Activated CD4-positive, alpha-beta T cell treated with anti-CD3 and anti-CD28 coated beads, Interleukin-2, amount 50 U/mL, for 1 hour (primary cell): ENCODE measurements around the gene CD163.
"Not testable (repeated sequence)": the region's sequence is repeated elsewhere in the genome, so short reads cannot be mapped to it uniquely, and the experiment has no call there.

Experiments used
- DNase-seq: peaks from one replicate; pipeline ENCODE4 v3.0.0-alpha.2; 2020

CD163 gene

DNA sequence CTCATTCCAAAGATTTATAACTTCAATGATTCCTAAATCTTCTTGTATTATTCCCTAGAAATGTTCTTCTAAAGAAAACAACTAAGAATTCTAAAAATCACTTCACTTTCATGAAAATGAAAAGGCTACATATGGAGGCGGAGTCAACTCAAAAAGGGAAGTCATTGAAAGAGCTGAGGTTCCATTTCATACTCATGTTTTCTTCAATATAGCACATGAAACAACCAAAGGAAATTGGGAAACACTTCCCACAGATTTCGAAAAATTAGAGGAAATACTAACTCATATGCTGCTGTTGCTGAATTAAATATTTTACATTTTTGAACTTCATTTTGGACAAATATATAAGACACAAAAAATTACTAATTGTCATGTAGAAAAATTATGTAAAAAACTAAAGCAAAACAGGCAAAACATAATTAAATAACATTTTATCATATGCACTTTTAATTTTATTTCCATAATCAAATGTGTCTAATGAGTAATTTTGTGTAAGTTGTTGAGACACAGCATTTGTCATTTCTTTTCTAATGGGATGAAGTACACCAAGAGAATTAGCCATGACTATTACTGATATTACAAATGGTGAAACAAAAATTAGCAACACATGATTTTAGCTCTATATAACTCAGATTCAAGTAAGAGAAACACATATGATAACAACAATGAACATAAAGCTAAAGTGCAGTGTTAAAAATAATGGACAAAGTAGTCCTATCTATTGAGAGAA, at the start of gene CD163:
CD163 (minus strand) TSS at position 92 of the 730 bp plus-strand sequence; CDS start at position 5, 87 bp downstream.
- DNase-seq = no peak

DNA sequence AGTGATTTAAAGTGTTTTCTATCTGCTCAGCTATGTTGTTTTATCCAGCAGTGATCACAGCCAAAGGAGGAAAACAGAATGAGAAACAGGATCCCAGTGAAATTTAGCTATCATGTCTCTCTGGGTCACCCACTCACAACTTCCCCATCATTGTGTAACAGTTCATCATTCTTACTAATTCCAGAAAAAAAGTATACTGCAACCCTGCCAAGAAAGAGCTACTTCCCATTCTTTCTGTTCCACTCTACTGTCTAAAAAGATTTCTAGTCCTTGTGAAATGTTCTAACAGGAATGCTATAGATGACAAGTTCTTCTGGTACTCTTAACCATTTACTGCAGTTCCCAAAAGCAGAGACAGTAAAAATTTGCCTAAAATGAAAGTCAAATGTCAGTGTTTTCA, 39.2 kb upstream of the CD163 start:
- no peak for DNase-seq

DNA sequence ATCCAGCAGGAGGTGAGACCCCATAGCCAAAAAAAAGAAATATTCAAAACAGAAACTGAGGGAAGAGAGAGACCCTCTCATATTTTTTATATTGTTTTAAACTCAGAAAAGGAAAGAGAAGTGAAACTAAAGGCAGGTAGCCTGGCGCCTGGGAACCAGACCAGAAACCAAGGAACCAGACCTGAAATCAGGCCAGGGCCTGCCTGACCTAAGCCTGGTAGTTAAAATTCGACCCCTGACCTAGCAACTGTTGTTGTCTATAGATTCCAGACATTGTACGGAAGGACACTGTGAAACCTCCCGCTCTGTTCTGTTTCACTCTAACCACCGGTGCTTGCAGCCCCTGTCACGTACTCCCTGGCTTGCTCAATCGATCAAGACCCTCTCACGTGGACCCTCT, 38.5 kb upstream of the CD163 start:
- DNase-seq = no peak

- no peak for DNase-seq
Observed at GRCh38 chr12:7514416-7514815, 10.8 kb upstream of the CD163 start.

- DNase-seq = no peak
Observed at GRCh38 chr12:7512553-7512952, 9.0 kb upstream of the CD163 start.

GRCh38 chr12:7509793-7510470, 6.4 kb upstream of the CD163 start:
- not testable (repeated sequence) for DNase-seq

DNA sequence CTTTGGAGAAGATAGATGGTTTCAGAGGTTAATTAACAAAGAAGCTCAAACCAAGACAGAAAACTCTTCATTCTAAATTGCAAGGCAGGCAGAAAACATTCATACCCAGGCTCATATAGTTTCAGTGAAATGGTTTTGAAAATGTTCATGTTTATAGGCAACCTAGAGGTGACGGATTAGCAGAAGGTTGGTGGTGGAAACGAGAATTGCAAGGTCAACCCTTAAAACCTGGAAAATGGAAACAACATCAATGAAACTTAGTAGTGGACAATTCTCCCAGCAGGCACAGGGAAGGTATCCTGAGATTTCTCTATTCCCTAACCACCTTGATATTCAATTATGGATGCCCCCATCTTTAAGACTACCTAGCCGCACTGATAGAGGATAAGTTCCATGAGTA, 965 bp downstream of the CD163 start:
- no peak for DNase-seq

- DNase-seq = no peak
Observed at GRCh38 chr12:7501031-7501588, 2.5 kb downstream of the CD163 start.

- no peak for DNase-seq
Observed at GRCh38 chr12:7499636-7500035, 3.9 kb downstream of the CD163 start.

GRCh38 chr12:7498809-7499208, 4.8 kb downstream of the CD163 start:
- no peak for DNase-seq

DNA sequence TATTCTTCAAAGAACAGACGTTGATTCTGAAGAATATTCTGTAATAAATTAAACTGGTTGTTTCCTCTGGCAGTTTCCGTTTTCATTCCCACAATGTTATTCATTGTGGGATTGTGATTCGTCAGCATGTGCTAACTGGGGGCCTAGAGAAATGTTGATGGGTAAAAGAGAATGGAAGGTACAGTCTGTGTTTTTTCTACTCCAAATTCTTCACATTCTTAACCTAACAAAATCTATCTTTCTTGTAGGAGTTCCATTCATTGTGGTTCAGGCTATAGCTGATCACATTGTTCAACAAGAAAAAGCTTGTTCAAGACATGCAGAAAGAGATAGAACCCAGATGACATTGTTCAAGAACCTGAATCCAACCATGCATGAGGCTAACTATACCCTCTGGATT, 5.9 kb downstream of the CD163 start:
- DNase-seq = no peak

- no peak for DNase-seq
Observed at GRCh38 chr12:7496451-7496850, 7.1 kb downstream of the CD163 start.

GRCh38 chr12:7495136-7495535, 8.4 kb downstream of the CD163 start:
- no peak for DNase-seq

DNA sequence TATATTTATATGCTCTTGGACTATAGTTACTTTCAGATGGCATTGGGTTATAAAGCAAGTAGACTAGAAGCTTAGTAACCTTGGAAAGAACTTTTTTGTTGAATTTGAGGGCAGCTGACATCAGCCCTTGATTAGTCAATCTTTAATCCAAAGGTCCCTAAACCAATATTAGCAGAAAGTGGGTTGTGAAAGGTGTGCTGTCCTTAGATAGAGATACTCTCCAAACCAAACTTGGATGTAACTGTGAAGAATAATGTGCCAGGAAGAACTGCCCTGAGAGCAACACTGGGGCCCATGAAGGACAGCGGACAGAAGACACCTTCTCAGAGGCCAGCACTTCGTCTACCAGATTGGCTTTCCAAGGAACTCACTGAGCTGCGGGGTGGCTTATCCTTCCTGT, 10.6 kb downstream of the CD163 start:
- no peak for DNase-seq

DNA sequence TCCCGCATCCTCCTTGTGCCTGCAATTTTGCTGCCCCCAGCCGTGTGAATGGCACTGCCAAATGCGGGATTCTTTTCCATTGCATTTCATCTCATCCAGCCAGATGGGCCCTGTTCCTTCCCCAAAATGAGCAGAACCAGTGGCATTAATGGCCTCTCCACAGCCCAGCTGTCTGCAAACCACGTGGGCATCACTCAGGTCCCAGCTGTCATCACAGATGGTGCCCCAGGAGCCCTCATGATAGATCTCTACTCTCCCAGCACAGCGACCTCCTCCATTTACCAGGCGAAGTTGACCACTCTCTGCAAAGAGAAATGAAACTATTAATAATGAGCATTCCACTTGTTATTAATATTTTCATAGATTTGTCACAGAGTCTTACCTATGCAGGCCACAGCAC, 17.1 kb downstream of the CD163 start:
- no peak for DNase-seq

- DNase-seq = no peak
Observed at GRCh38 chr12:7485095-7485494, 18.5 kb downstream of the CD163 start.

DNA sequence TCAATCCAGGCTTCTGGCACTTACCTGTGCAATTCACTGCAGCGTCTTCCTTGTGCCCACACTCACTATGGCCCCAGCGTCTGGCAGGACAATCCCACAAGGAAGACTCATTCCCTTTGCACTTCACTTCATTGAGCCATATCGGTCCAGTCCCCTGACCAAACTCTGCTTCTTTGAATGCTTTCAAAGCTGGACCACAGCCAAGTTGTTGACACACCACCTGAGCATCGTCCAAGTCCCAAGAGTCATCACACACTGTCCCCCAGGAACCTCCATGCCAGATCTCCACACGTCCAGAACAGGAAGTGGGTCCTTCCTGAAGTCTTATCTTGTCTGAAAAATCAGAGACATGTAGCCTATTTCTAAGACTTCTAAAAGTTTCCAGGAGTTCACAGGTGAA, 20.2 kb downstream of the CD163 start:
- no peak for DNase-seq

- no peak for DNase-seq
Observed at GRCh38 chr12:7479771-7480170, 23.8 kb downstream of the CD163 start.

DNA sequence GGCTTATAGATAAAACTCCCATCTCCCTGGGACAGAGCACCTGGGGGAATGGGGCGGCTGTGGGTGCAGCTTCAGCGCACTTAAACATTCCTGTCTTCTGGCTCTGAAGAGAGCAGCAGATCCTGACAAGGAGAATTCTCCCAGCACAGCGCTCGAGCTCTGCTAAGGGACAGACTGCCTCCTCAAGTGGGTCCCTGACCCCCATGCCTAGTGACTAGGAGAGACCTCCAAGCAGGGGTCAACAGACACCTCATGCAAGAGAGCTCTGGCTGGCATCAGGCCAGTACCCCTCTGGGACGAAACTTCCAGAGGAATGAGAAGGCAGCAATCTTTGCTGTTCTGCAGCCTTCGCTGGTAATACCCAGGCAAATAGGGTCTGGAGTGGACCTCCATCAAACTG, 31.5 kb downstream of the CD163 start:
- DNase-seq = no peak

DNA sequence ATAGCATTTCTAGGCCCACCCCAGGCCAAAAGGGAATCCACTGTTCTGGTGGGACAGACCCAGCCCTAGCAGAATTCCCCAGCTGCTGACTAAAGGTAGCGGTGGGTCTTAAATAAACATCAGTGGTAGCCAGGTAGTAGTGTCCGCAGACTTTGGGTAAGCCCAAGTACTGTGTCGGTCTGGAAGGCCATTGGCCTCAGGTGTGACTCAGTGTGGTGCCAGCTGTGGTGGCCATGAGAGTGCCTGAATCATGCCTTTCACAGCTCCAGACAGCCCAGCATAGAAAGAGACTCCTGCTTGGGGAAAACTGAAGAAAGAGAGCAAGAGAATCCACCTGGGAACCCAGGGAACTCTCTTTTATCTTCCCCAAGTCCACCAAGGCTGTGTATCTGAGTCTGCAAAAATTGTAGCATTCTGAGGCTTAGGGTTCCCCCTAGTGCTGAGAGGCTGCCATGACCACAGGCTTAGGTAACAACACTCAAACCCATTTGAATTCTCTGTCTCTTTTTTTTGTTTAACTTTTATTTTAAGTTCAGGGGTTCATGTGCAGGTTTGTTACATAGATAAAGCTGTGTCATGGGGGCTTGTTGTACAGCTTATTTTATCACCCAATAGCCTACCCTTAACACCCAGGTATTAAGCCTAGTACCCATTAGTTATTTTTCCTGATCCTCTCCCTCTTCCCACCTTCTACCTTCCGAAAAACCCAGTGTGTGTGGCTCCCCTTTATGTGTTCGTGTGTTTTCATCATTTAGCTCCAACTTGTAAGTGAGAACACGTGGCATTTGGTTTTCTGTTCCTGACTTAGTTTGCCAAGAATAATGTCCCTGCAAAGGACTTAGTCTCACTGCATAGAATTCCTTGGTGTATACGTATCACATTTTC, 43.0 kb downstream of the CD163 start:
- DNase-seq = peak; percentile 48

DNA sequence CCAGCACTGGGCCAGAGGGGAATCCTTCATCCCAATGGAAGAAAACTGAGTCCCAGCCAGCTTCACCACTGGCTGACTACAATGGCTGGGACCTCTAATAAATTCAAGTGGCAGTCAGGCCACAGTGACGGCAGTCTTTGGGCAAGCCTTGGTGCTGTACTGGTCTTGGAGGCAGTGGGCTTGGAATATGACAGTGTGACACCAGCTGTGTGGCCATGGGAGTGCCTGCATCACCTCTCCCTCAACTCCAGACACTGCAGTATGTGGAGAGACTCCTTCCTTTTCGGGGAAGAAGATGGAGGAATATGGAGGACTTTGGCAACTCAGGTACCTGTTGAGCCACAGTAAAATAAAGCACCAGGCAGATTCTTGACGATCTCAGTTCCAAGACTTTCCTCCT, 43.6 kb downstream of the CD163 start:
- no peak for DNase-seq

GRCh38 chr12:7451756-7452155, 51.8 kb downstream of the CD163 start:
- no peak for DNase-seq

GRCh38 chr12:7450667-7451066, 52.9 kb downstream of the CD163 start:
- DNase-seq = no peak
